HL-60 (cell line): Measurements from ENCODE around the gene IFT43.

Source experiments
- DNase-seq, 2 experiments: peaks; one replicate each; pipeline ENCODE4 v3.0.0-alpha.2; 2010 to 2020; ENCODE audit warnings: low read depth in 1 of 2, low spot score in 1 of 2
- H3K27ac ChIP-seq: fragments of 250-450 bp; sonication (Bioruptor Pico); replicated peaks from 2 replicates; pipeline ENCODE4 v1.5.1; 2020; ENCODE audit warnings: mild to moderate bottlenecking, moderate library complexity
- H3K27me3 ChIP-seq: fragments of 250-450 bp; sonication (Bioruptor Pico); 2 replicates; pipeline ENCODE4 v1.5.1; 2021; ENCODE audit warnings: mild to moderate bottlenecking, moderate library complexity; ENCODE audit not compliant: insufficient read depth, poor library complexity, severe bottlenecking
- H3K4me3 ChIP-seq: replicated peaks from 2 replicates; pipeline ENCODE4 v1.5.1; 2011; ENCODE audit warnings: mild to moderate bottlenecking, control low read depth, low read length; ENCODE audit not compliant: insufficient read depth
- CTCF ChIP-seq: IDR thresholded peaks from one replicate; pipeline ENCODE4 v1.5.1; 2011; ENCODE audit warnings: low read length, control low read depth, inconsistent platforms; ENCODE audit not compliant: insufficient read depth
- GABPA ChIP-seq: IDR thresholded peaks from 2 replicates; pipeline ENCODE4 v1.6.1; 2012; ENCODE audit warnings: low read depth
- POLR2AphosphoS5 ChIP-seq: IDR thresholded peaks from 2 replicates; pipeline ENCODE4 v1.6.1; 2012; ENCODE audit warnings: low read depth
- REST ChIP-seq: IDR thresholded peaks from 2 replicates; pipeline ENCODE4 v1.6.1; 2012; ENCODE audit warnings: low read depth; ENCODE audit not compliant: insufficient replicate concordance
- SPI1 ChIP-seq: IDR thresholded peaks from 2 replicates; pipeline ENCODE4 v1.6.1; 2012; ENCODE audit warnings: low read depth, mild to moderate bottlenecking, borderline replicate concordance

Gene IFT43

GRCh38 chr14:76034566-76034965 lies 49.0 kb downstream of the IFT43 start:
- DNase-seq = no peak
- no peak overlapping the region for H3K27ac ChIP-seq
- H3K27me3 ChIP-seq = no peaks in the 10 kb centered on the region
- TF ChIP-seq CTCF (no peak), GABPA (no peak), REST (no peak), POLR2AphosphoS5 (no peak), SPI1 (no peak)
- H3K4me3 ChIP-seq = no peak overlapping the region

GRCh38 chr14:76040704-76041103 lies 55.1 kb downstream of the IFT43 start:
- Histone ChIP-seq H3K27me3 (no peaks in the 10 kb centered on the region), H3K27ac (no peak overlapping the region), H3K4me3 (no peak overlapping the region)
- TF ChIP-seq SPI1 (no peak), GABPA (no peak), CTCF (no peak), POLR2AphosphoS5 (no peak), REST (no peak)
- DNase-seq = no peak

GRCh38 chr14:76045773-76046172 lies 60.2 kb downstream of the IFT43 start:
- no peak for DNase-seq
- H3K27ac ChIP-seq = no peak overlapping the region
- H3K4me3 ChIP-seq = no peak overlapping the region
- no peaks in the 10 kb centered on the region for H3K27me3 ChIP-seq
- no peak for TF ChIP-seq POLR2AphosphoS5
- no peak for TF ChIP-seq GABPA
- no peak for TF ChIP-seq SPI1
- no peak for TF ChIP-seq REST
- TF ChIP-seq CTCF = no peak
